Smooth muscle cell (in vitro differentiated cells): ENCODE data around the gene PTGER2. TPM values are rescaled to one million over a fixed set of nuclear protein-coding genes. Genes with fewer than 3 reads are reported as not detected.
A peak's percentile ranks its signal among the peaks of the same experiment; 100 is the strongest.

Experiments used
- DNase-seq: peaks from one replicate; lab custom pipeline; 2025; ENCODE audit not compliant: unreplicated experiment; lab: John Stamatoyannopoulos, UW
- H2AFZ ChIP-seq: fragments of 200-600 bp; sonication (generic); 2 replicates; pipeline ENCODE4 v1.6.0; 2016; ENCODE audit warnings: antibody characterized with exemption, low read depth, mild to moderate bottlenecking
- H3F3A ChIP-seq: fragments of 200-600 bp; sonication (generic); 2 replicates; pipeline ENCODE4 v1.6.0; 2017; ENCODE audit warnings: antibody characterized with exemption, low read depth
- H3K27ac ChIP-seq: fragments of 200-600 bp; sonication (generic); 2 replicates; pipeline ENCODE4 v1.5.1; 2016; ENCODE audit warnings: low read depth, mild to moderate bottlenecking
- H3K27me3 ChIP-seq: fragments of 200-600 bp; sonication (generic); 2 replicates; pipeline ENCODE4 v1.6.1; 2016; ENCODE audit warnings: low read depth, mild to moderate bottlenecking
- H3K36me3 ChIP-seq: fragments of 200-600 bp; sonication (generic); 2 replicates; pipeline ENCODE4 v1.5.1; 2016; ENCODE audit warnings: low read depth
- H3K4me1 ChIP-seq: fragments of 200-600 bp; sonication (generic); 2 replicates; pipeline ENCODE4 v1.5.1; 2016; ENCODE audit warnings: low read depth
- H3K4me2 ChIP-seq: fragments of 200-600 bp; sonication (generic); 2 replicates; pipeline ENCODE4 v1.6.0; 2016; ENCODE audit warnings: mild to moderate bottlenecking
- H3K4me3 ChIP-seq: fragments of 200-600 bp; sonication (generic); 2 replicates; pipeline ENCODE4 v1.5.1; 2016; ENCODE audit warnings: mild to moderate bottlenecking
- H3K79me2 ChIP-seq: fragments of 200-600 bp; sonication (generic); 2 replicates; pipeline ENCODE4 v1.6.0; 2016; ENCODE audit warnings: low read depth, mild to moderate bottlenecking
- H3K9ac ChIP-seq: fragments of 200-600 bp; sonication (generic); 2 replicates; pipeline ENCODE4 v1.6.0; 2016; ENCODE audit warnings: low read depth
- H3K9me3 ChIP-seq: fragments of 200-600 bp; sonication (generic); replicated peaks from 2 replicates; pipeline ENCODE4 v1.5.1; 2016; ENCODE audit warnings: low read depth
- H4K20me1 ChIP-seq: fragments of 200-600 bp; sonication (generic); 2 replicates; pipeline ENCODE4 v1.6.0; 2016; ENCODE audit warnings: low read depth
- WGBS: methylation state at CpG from one replicate; pipeline ENCODE4 v1.1.7; 2016; ENCODE audit warnings: low lambda C conversion rate; 5-methylcytosine and 5-hydroxymethylcytosine counted together
- polyA plus RNA-seq: library from polyadenylated mRNA; unstranded; fragments of >200 nt; fragmentation: Nextera tagmentation; extraction: Ambion mirVana; gene quantifications from 2 replicates; pipeline ENCODE4 v1.2.1, GENCODE V29; 2016
- total RNA-seq: library from RNA; depleted of rRNA; stranded (reverse); fragments of >200 nt; gene quantifications from 2 replicates; pipeline ENCODE4 v1.2.3, GENCODE V29; 2014
- TF ChIP-seq, protein P1 (sequence below): fragments of 200-600 bp; sonication (generic); IDR thresholded peaks from 2 replicates; pipeline ENCODE4 v1.5.1; 2017; ENCODE audit warnings: borderline replicate concordance, mild to moderate bottlenecking, antibody characterized with exemption; ENCODE audit not compliant: insufficient read depth, poor library complexity, severe bottlenecking

The PTGER2 gene
- total and polyA plus RNA-seq, 2 experiments from 2014 or later: 24.6 to 36.4 TPM

DNA sequence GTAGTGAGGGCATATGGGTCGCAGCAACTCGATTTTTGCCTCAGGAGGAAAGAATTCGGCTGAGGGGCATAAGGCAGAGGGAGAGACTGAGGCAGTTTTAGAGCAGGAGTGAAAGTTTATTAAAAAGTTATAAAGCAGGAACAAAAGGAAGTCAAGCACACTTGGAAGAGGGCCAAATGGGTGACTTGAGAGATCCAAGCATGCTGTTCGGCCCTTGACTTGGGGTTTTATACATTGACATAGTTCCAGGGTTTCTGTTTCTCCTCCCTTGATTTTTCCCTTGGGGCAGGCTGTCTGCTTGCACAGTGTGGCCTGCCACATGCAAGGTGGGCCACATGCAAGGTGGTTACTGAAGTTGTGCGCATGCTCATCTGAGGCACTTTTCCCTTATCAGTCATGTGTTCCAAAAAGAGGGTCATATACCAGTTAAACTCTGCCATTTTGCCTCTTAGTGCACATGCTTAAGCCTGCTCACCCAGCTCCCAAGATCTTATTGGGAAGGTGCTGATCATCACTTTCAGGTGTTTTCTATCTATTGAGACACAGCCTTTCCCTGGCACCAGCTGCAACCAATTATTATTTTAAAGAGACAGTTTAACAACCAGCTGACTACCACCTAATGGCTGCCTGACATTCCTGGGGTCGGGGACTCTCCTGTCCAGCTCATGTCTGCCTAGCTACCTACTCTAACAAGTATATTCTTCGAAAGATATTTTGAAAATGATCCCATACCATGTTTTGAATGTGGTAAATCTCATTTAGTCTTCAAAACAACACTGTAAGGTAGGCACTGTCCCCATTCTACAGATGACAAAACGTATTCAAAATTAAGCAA is 19.9 kb downstream of the PTGER2 start:
- Histone ChIP-seq H3F3A (no peaks in the 10 kb centered on the region), H4K20me1 (no peaks in the 10 kb centered on the region), H3K4me2 (no peak overlapping the region), H3K9ac (no peak overlapping the region), H3K27me3 (no peaks in the 10 kb centered on the region), H2AFZ (no peak overlapping the region), H3K36me3 (no peaks in the 10 kb centered on the region), H3K27ac (no peak overlapping the region), H3K4me1 (peaks cover 7% of the 10 kb centered on the region), H3K9me3 (no peaks in the 10 kb centered on the region), H3K4me3 (no peak overlapping the region), H3K79me2 (no peaks in the 10 kb centered on the region)
- WGBS: 86% methylated on average over 8 of the region's 8 CpGs
- TF ChIP-seq, protein P1, sequence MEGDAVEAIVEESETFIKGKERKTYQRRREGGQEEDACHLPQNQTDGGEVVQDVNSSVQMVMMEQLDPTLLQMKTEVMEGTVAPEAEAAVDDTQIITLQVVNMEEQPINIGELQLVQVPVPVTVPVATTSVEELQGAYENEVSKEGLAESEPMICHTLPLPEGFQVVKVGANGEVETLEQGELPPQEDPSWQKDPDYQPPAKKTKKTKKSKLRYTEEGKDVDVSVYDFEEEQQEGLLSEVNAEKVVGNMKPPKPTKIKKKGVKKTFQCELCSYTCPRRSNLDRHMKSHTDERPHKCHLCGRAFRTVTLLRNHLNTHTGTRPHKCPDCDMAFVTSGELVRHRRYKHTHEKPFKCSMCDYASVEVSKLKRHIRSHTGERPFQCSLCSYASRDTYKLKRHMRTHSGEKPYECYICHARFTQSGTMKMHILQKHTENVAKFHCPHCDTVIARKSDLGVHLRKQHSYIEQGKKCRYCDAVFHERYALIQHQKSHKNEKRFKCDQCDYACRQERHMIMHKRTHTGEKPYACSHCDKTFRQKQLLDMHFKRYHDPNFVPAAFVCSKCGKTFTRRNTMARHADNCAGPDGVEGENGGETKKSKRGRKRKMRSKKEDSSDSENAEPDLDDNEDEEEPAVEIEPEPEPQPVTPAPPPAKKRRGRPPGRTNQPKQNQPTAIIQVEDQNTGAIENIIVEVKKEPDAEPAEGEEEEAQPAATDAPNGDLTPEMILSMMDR: no peak
- no peak for DNase-seq

DNA sequence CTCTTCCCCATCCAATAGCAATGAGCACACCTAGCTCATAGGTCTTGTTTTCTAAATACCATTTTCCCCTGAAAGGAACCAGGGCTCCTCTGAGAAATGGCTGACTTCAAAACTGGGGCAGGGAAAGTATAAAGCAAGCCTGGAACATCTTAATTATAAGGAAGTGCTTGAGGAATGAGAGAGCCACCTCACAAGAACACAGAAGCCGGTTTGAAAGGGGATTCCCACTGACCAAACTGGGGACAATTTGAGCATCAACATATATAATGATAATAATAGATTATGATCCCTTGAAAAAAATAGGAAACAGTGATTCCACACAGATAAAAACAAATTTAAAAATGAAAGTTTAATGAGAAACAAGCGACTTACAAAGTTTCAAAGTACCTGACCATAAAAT is 22.1 kb downstream of the PTGER2 start:
- Histone ChIP-seq H3K27ac (no peak overlapping the region), H3K79me2 (no peaks in the 10 kb centered on the region), H3K27me3 (no peaks in the 10 kb centered on the region), H4K20me1 (no peaks in the 10 kb centered on the region), H3K9me3 (no peaks in the 10 kb centered on the region), H3F3A (no peaks in the 10 kb centered on the region), H3K4me1 (peaks cover 7% of the 10 kb centered on the region), H3K4me2 (no peak overlapping the region), H3K9ac (no peak overlapping the region), H3K36me3 (no peaks in the 10 kb centered on the region), H2AFZ (no peak overlapping the region), H3K4me3 (no peak overlapping the region)
- 75% methylated on average over 2 of the region's 2 CpGs for WGBS
- TF ChIP-seq, protein P1: no peak
- no peak for DNase-seq

GRCh38 chr14:52338051-52338681 is 24.1 kb downstream of the PTGER2 start:
- no peaks in the 10 kb centered on the region for H3F3A ChIP-seq
- H3K9me3 ChIP-seq: peaks cover under 1% of the 10 kb centered on the region
- H3K9ac ChIP-seq: no peak overlapping the region
- H3K4me3 ChIP-seq: no peak overlapping the region
- TF ChIP-seq, protein P1: no peak
- peak overlapping the region; percentile 21 for H3K4me2 ChIP-seq
- DNase-seq: no peak
- no peaks in the 10 kb centered on the region for H3K27me3 ChIP-seq
- H2AFZ ChIP-seq: no peak overlapping the region
- H3K4me1 ChIP-seq: peaks cover 7% of the 10 kb centered on the region
- no peak overlapping the region for H3K27ac ChIP-seq
- no peaks in the 10 kb centered on the region for H3K79me2 ChIP-seq
- no peaks in the 10 kb centered on the region for H4K20me1 ChIP-seq
- 93% methylated on average over 1 of the region's 1 CpG for WGBS
- H3K36me3 ChIP-seq: no peaks in the 10 kb centered on the region
